22Rv1 (cell line): Measurements from ENCODE around the gene BCKDK.

Experiments
- ZFX ChIP-seq: fragments of 450-650 bp; IDR thresholded peaks from 2 replicates; pipeline ENCODE4 v1.6.1; 2017; ENCODE audit warnings: antibody characterized with exemption, borderline replicate concordance
- TF ChIP-seq, protein P1 (sequence below): fragments of 450-650 bp; IDR thresholded peaks from 2 replicates; pipeline ENCODE4 v1.5.1; 2017; ENCODE audit warnings: mild to moderate bottlenecking

GRCh38 chr16:31089199-31089598 is 19.0 kb upstream of the BCKDK start:
- TF ChIP-seq, protein P1, sequence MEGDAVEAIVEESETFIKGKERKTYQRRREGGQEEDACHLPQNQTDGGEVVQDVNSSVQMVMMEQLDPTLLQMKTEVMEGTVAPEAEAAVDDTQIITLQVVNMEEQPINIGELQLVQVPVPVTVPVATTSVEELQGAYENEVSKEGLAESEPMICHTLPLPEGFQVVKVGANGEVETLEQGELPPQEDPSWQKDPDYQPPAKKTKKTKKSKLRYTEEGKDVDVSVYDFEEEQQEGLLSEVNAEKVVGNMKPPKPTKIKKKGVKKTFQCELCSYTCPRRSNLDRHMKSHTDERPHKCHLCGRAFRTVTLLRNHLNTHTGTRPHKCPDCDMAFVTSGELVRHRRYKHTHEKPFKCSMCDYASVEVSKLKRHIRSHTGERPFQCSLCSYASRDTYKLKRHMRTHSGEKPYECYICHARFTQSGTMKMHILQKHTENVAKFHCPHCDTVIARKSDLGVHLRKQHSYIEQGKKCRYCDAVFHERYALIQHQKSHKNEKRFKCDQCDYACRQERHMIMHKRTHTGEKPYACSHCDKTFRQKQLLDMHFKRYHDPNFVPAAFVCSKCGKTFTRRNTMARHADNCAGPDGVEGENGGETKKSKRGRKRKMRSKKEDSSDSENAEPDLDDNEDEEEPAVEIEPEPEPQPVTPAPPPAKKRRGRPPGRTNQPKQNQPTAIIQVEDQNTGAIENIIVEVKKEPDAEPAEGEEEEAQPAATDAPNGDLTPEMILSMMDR = no peak
- TF ChIP-seq ZFX = no peak
